Gastrocnemius medialis (tissue), 4 donors: ENCODE data around the gene EGF.

Experiments used
- CTCF ChIP-seq, 5 experiments: fragments of 450-650 bp in 3 of 5; fragments of 200-600 bp in 2 of 5; sonication (generic) in 2 of 5; IDR thresholded peaks in 4 of 5; conservative IDR thresholded peaks in 1 of 5; 1 replicate in 4 of 5; 2 replicates in 1 of 5; pipeline ENCODE4 v1.5.1; 2016 to 2019; ENCODE audit warnings: antibody characterized with exemption in 5 of 5, mild to moderate bottlenecking in 3 of 5, moderate library complexity in 3 of 5
- POLR2A ChIP-seq, 2 donors: fragments of 450-650 bp; IDR thresholded peaks; one replicate each; pipeline ENCODE4 v1.6.1; 2017; ENCODE audit warnings: antibody characterized with exemption in 2 of 2, mild to moderate bottlenecking in 2 of 2, moderate library complexity in 2 of 2

GRCh38 chr4:109978704-109979454, 66.2 kb downstream of the EGF start:
- TF ChIP-seq POLR2A (IDR thresholded peaks at IDR 0.05), result no peak
- no peak for TF ChIP-seq CTCF (IDR thresholded peaks at IDR 0.05 in 4 of 5, conservative IDR thresholded peaks at IDR 0.05 in 1 of 5)
